CD4-positive, CD25-positive, alpha-beta regulatory T cell (primary cell): Measurements from ENCODE around the gene SMG6. TPM values are rescaled to one million over a fixed set of nuclear protein-coding genes. Genes with fewer than 3 reads are reported as not detected.

Experiments used
- ATAC-seq, 2 donors: fragments of 150-1000 bp; cut with Tn5 transposase; one replicate each; pipeline ENCODE4 v1.10.0; 2021; ENCODE audit warnings: low read depth in 2 of 2, moderate number of reproducible peaks in 2 of 2, moderate library complexity in 1 of 2
- DNase-seq, 3 donors: peaks; one replicate each; pipeline versions ENCODE4 v3.0.0 to v3.0.0-alpha.2; 2012 to 2022; ENCODE audit warnings: mixed read lengths in 1 of 3
- H3K27ac ChIP-seq: one replicate; pipeline ENCODE4 v1.7.0; 2013; ENCODE audit warnings: mild to moderate bottlenecking, low read length; ENCODE audit not compliant: insufficient read depth, poor library complexity, severe bottlenecking
- H3K27me3 ChIP-seq: one replicate; pipeline ENCODE4 v1.7.0; 2013; ENCODE audit warnings: low read length; ENCODE audit not compliant: control insufficient read depth, insufficient read depth
- H3K36me3 ChIP-seq: one replicate; pipeline ENCODE4 v1.7.0; 2013; ENCODE audit warnings: mild to moderate bottlenecking, low read length, moderate library complexity; ENCODE audit not compliant: control insufficient read depth, insufficient read depth
- H3K4me1 ChIP-seq: 2 replicates; pipeline ENCODE4 v1.7.0; 2013; ENCODE audit warnings: mild to moderate bottlenecking, low read length; ENCODE audit not compliant: insufficient read depth, control insufficient read depth, poor library complexity, severe bottlenecking
- H3K4me3 ChIP-seq: one replicate; pipeline ENCODE4 v1.7.0; 2013; ENCODE audit warnings: low read depth, mild to moderate bottlenecking, low read length, moderate library complexity
- H3K9me3 ChIP-seq, 2 experiments: 1 replicate in 1 of 2; 2 replicates in 1 of 2; pipeline ENCODE4 v1.7.0; 2013; ENCODE audit warnings: low read length in 2 of 2, mild to moderate bottlenecking in 1 of 2, moderate library complexity in 1 of 2; ENCODE audit not compliant: control insufficient read depth in 2 of 2
- H3K27ac Mint-ChIP-seq, 3 donors: one replicate each; pipeline ENCODE4 v1.8.0; 2020 to 2022; ENCODE audit warnings: mild to moderate bottlenecking in 3 of 3, mixed read lengths in 3 of 3, moderate library complexity in 2 of 3
- H3K27me3 Mint-ChIP-seq: one replicate; pipeline ENCODE4 v1.8.0; 2022; ENCODE audit warnings: mild to moderate bottlenecking, mixed read lengths
- H3K36me3 Mint-ChIP-seq: one replicate; pipeline ENCODE4 v1.8.0; 2020; ENCODE audit warnings: mixed read lengths
- H3K4me1 Mint-ChIP-seq, 4 donors: one replicate each; pipeline ENCODE4 v1.8.0; 2020 to 2022; ENCODE audit warnings: mixed read lengths in 4 of 4, mild to moderate bottlenecking in 1 of 4
- H3K4me3 Mint-ChIP-seq, 4 donors: one replicate each; pipeline ENCODE4 v1.8.0; 2020 to 2022; ENCODE audit warnings: mild to moderate bottlenecking in 4 of 4, mixed read lengths in 4 of 4, moderate library complexity in 3 of 4
- H3K9me3 Mint-ChIP-seq, 7 donors: one replicate each; pipeline ENCODE4 v1.8.0; 2020 to 2022; ENCODE audit warnings: mixed read lengths in 7 of 7, mild to moderate bottlenecking in 3 of 7, moderate library complexity in 2 of 7
- polyA plus RNA-seq, 4 donors: library from polyadenylated mRNA; unstranded; fragments of 300-500 nt; fragmentation: Illumina TruSeq; gene quantifications; one replicate each; pipeline ENCODE4 v1.2.3, GENCODE V29; 2021
- total RNA-seq: library from RNA; stranded (reverse); gene quantifications from one replicate; pipeline ENCODE4 v1.2.3, GENCODE V29; 2022

Gene SMG6
- total and polyA plus RNA-seq, 5 donors from 2014 or later = 3.3 to 42.9 (median 4.9) TPM

GRCh38 chr17:2086306-2086705 is 217.3 kb downstream of the SMG6 start:
- ATAC-seq (no peak), DNase-seq (no peak)
- Mint-ChIP-seq H3K27ac (no peak overlapping the region), H3K27me3 (no peaks in the 10 kb centered on the region), H3K4me3 (no peak overlapping the region), H3K36me3 (peaks cover 49% of the 10 kb centered on the region), H3K9me3 (no peaks in the 10 kb centered on the region), H3K4me1 (peaks cover 0 to 44% (median 31%) of the 10 kb centered on the region in 4 donors)
- no peak overlapping the region for H3K4me3 ChIP-seq
- peaks cover 26% of the 10 kb centered on the region for H3K4me1 ChIP-seq
- no peaks in the 10 kb centered on the region for H3K9me3 ChIP-seq
- peaks cover 24% of the 10 kb centered on the region for H3K36me3 ChIP-seq
- H3K27ac ChIP-seq = no peak overlapping the region
- H3K27me3 ChIP-seq = no peaks in the 10 kb centered on the region

GRCh38 chr17:2085648-2085949 is 218.0 kb downstream of the SMG6 start:
- Histone ChIP-seq H3K4me3 (no peak overlapping the region), H3K27ac (no peak overlapping the region), H3K4me1 (peaks cover 24% of the 10 kb centered on the region), H3K9me3 (no peaks in the 10 kb centered on the region), H3K36me3 (peaks cover 30% of the 10 kb centered on the region), H3K27me3 (no peaks in the 10 kb centered on the region)
- peaks cover 54% of the 10 kb centered on the region for H3K36me3 Mint-ChIP-seq
- H3K27me3 Mint-ChIP-seq = no peaks in the 10 kb centered on the region
- no peak for ATAC-seq
- H3K4me1 Mint-ChIP-seq = peaks cover 0 to 38% (median 24%) of the 10 kb centered on the region in 4 donors
- DNase-seq = no peak
- no peak overlapping the region for H3K27ac Mint-ChIP-seq
- no peak overlapping the region for H3K4me3 Mint-ChIP-seq
- H3K9me3 Mint-ChIP-seq = no peaks in the 10 kb centered on the region

GRCh38 chr17:2084766-2085647 is 218.6 kb downstream of the SMG6 start:
- DNase-seq = no peak
- ATAC-seq = no peak
- peaks cover 34% of the 10 kb centered on the region for H3K36me3 ChIP-seq
- Mint-ChIP-seq H3K9me3 (no peaks in the 10 kb centered on the region), H3K36me3 (peaks cover 54% of the 10 kb centered on the region), H3K27ac (peak overlapping the region in 1 of 3 donors; percentile 9), H3K27me3 (no peaks in the 10 kb centered on the region), H3K4me3 (peak overlapping the region in 1 of 4 donors; percentile 31), H3K4me1 (peaks cover 0 to 32% (median 19%) of the 10 kb centered on the region in 4 donors)
- H3K9me3 ChIP-seq = no peaks in the 10 kb centered on the region
- H3K27ac ChIP-seq = no peak overlapping the region
- peaks cover 19% of the 10 kb centered on the region for H3K4me1 ChIP-seq
- no peak overlapping the region for H3K4me3 ChIP-seq
- H3K27me3 ChIP-seq = no peaks in the 10 kb centered on the region

GRCh38 chr17:2084036-2084765 is 219.4 kb downstream of the SMG6 start:
- Histone ChIP-seq H3K36me3 (peaks cover 37% of the 10 kb centered on the region), H3K4me1 (peaks cover 16% of the 10 kb centered on the region), H3K27ac (no peak overlapping the region), H3K4me3 (no peak overlapping the region), H3K9me3 (no peaks in the 10 kb centered on the region), H3K27me3 (no peaks in the 10 kb centered on the region)
- Mint-ChIP-seq H3K27me3 (no peaks in the 10 kb centered on the region), H3K9me3 (no peaks in the 10 kb centered on the region), H3K27ac (peak overlapping the region in 2 of 3 donors; percentile 9 to 52), H3K4me1 (peaks cover 0 to 24% (median 14%) of the 10 kb centered on the region in 4 donors), H3K36me3 (peaks cover 59% of the 10 kb centered on the region), H3K4me3 (peak overlapping the region in 1 of 4 donors; percentile 60)
- ATAC-seq = no peak
- DNase-seq = no peak

- H3K36me3 ChIP-seq = peaks cover 41% of the 10 kb centered on the region
- DNase-seq = no peak
- no peaks in the 10 kb centered on the region for H3K27me3 ChIP-seq
- ATAC-seq = peak in 1 of 2 donors; percentile 24
- no peaks in the 10 kb centered on the region for H3K9me3 ChIP-seq
- no peaks in the 10 kb centered on the region for H3K9me3 Mint-ChIP-seq
- H3K27ac Mint-ChIP-seq = peak overlapping the region in 1 of 3 donors; percentile 80
- H3K27ac ChIP-seq = no peak overlapping the region
- peaks cover 0 to 19% (median 10%) of the 10 kb centered on the region in 4 donors for H3K4me1 Mint-ChIP-seq
- H3K36me3 Mint-ChIP-seq = peaks cover 63% of the 10 kb centered on the region
- no peak overlapping the region for H3K4me3 ChIP-seq
- H3K4me1 ChIP-seq = peaks cover 10% of the 10 kb centered on the region
- H3K4me3 Mint-ChIP-seq = peak overlapping the region in 1 of 4 donors; percentile 60
- no peaks in the 10 kb centered on the region for H3K27me3 Mint-ChIP-seq
Measured at GRCh38 chr17:2083613-2084035, 220.0 kb downstream of the SMG6 start.

GRCh38 chr17:2082003-2082781 is 221.4 kb downstream of the SMG6 start:
- Mint-ChIP-seq H3K4me3 (no peak overlapping the region), H3K9me3 (no peaks in the 10 kb centered on the region), H3K27ac (no peak overlapping the region), H3K27me3 (no peaks in the 10 kb centered on the region), H3K36me3 (peaks cover 72% of the 10 kb centered on the region), H3K4me1 (peaks cover 0 to 5% (median 3%) of the 10 kb centered on the region in 4 donors)
- Histone ChIP-seq H3K27me3 (no peaks in the 10 kb centered on the region), H3K36me3 (peaks cover 52% of the 10 kb centered on the region), H3K4me1 (no peaks in the 10 kb centered on the region), H3K27ac (no peak overlapping the region), H3K9me3 (no peaks in the 10 kb centered on the region), H3K4me3 (no peak overlapping the region)
- ATAC-seq (no peak), DNase-seq (no peak)

- Histone ChIP-seq H3K4me1 (no peaks in the 10 kb centered on the region), H3K27me3 (no peaks in the 10 kb centered on the region), H3K9me3 (no peaks in the 10 kb centered on the region), H3K27ac (no peak overlapping the region), H3K4me3 (no peak overlapping the region), H3K36me3 (peaks cover 58% of the 10 kb centered on the region)
- no peak overlapping the region for H3K4me3 Mint-ChIP-seq
- DNase-seq (no peak), ATAC-seq (no peak)
- H3K36me3 Mint-ChIP-seq = peaks cover 70% of the 10 kb centered on the region
- H3K27ac Mint-ChIP-seq = no peak overlapping the region
- peaks cover 0 to 4% (median 2%) of the 10 kb centered on the region in 4 donors for H3K4me1 Mint-ChIP-seq
- H3K27me3 Mint-ChIP-seq = no peaks in the 10 kb centered on the region
- H3K9me3 Mint-ChIP-seq = no peaks in the 10 kb centered on the region
Measured at GRCh38 chr17:2081564-2081963, 222.0 kb downstream of the SMG6 start.
